HG03066 (cell line): ENCODE results near the gene DNAH8.

Experiments used
- ATAC-seq: cut with Tn5 transposase; IDR thresholded peaks from one replicate; pipeline ENCODE4 v1.9.1; 2021; ENCODE audit warnings: low read depth; ENCODE audit not compliant: unreplicated experiment

Gene DNAH8

DNA sequence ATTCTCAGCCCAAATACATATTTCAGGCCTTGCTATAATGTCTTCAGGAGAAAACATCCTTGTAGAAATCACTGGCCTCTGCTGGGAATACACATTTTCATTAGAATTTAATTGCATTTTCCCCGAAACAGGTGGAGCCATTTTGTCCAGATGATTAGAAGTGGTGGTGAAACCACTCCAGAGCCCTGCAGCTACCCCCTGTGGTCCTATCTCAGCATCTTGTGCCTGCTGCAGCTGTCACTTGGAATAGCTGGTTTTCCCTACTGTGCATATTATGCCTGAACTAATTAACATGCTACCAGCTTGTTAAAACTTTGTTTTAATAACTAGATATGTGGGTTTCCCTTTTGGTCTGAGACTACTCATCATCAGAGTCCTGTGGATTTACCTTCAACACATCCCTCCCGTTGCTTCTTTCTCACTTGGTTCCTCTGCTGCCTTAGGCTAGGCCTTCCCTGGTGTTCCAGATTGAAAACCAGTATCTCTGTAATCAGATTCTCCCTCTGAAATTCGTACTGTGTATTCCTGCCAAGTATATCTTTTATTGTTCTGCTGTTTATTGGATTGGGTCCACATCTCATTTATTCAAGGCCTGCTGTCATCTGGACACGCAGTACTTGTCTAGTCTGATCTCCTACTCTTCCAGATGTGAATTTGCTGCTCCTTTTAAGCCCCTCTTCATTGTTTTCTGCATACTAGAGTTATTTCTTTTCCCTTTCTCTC, 15.2 kb downstream of the DNAH8 start:
- no peak for ATAC-seq

DNA sequence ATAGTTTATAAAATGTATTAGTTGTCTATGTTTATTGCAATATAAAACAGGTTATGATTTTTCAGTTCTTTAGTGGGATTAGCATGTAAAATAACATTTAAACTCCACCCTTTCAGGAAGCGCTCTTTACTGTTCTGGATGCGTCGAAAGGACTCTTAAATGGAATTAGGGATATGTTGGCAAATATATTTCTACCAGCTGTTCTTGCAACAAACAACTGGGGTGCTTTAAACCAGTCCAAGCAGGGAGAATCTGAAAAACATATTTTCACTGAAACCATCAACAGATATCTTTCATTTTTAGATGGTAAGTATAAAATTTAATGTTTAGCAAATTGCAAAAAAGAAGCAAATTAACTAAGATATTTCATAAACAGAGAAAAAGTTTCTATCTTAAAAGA, 21.8 kb downstream of the DNAH8 start:
- no peak for ATAC-seq

DNA sequence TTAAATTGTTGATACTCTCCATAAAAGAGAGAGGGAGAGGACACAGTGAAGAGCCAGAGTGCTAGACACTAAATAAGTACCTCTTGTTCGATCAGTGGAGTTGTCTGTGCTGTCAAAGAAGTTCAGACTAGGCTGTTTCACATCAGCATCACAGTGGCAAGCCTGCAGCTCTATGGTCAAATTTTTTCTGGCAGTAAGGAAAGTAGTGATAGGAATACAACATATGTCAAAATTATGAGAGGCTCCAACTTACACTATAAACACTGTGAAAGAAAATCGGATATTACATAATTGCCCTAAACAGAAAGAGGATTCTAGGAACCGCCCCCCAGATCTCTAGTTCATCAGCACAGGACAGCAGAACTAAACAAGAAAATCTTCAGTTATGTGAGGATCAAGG, 23.1 kb downstream of the DNAH8 start:
- no peak for ATAC-seq

DNA sequence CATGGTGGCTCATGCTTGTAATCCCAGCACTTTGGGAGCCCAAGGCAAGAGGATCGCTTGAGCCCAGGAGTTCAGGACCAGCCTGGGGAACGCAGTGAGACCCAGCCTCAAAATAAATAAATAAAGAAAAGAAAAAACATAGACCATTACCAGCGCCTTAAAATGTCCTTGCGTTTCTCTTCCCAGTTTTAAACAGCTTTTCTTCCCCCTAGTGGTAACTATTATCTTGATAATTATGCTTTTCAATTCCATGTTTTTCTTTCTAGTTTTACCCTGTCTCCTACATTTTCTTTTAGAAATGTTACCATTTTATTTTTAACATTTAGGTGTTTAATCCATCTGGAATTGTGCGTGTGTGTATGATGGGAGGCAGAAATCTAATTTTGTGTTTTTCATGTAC, 24.4 kb downstream of the DNAH8 start:
- no peak for ATAC-seq

DNA sequence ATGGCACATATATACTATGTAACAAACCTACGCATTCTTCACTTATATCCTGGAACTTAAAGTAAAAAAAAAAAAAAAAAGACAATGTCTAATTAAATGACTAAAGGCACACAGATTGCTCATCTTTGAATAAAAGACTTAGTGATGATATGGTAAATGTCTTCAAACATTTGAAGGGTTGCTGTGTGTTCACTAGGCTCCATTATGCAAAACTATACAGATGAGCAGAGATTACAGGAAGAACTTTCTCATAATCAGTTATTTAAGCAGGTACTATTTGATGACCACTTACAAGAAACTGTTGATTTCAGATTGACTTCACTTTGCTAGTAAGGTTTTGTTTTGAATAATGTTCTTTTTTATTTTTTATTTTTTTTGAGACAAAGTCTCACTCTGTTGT, 34.4 kb downstream of the DNAH8 start:
- no peak for ATAC-seq

DNA sequence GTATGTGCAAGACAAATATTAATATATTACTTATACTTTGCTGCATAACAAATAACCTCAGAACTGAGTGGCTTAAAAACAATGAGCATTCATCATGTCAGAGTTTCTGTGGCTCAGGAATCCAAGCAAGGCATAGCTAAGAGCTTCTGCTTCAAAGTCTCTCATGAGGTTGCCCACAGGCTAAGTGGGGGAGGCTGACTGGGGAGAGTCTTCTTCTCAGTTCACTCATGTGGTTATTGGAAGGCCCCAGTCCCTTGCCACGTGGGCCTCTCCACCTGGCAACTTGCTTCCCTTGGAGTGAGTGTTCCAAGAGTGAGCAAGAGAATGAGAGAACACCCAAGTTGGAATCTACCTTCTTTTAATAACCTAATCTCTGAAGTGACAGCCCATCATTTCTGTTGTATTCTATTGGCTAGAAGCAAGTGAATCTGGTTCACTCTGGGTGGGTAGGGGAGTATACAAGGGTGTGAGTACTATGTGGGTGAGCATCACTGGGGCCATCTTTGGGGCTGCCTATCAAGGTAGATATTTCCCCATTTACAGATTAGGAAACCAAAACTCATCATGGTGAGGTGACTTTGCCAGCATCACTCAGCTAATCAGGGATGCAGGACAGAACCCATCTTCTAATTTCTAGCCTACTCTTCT, 36.0 kb downstream of the DNAH8 start:
- no peak for ATAC-seq

DNA sequence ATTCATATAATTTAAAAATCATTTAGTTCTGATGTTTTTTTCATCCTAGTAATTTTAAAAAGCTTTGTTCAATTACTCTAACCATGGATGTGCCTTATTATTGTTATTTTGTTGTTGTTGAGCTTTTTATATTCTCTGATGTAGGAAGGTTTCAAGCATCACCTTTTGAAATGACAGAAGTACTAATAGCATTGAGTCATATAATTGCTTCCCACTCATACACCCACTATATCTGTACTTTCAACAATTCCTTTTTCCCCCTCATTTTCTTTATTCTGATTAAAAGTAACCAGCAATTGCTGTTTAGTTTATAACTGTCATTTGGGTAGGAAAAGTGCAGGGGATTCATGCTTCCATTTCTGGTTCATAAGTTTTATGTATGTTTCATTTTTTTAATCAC, 38.6 kb downstream of the DNAH8 start:
- no peak for ATAC-seq

DNA sequence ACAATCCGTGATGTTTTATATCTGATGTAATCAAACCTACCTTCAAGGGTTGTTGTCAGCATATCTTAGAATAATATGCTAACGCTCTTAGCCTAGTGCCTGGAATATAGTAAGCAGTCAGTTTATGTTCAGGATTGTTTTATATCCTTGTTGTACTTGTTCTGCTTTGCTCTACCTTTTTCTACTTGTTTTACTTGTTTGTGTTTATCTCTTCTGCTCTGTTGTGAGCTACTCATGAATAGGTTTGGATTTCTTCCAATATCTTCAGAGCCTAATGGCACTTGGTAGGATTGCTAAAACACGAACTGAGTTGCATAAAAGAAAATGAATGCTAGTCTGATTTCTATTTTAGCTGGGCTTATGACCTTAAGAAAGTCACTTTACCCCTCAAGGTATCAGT, 40.1 kb downstream of the DNAH8 start:
- no peak for ATAC-seq

DNA sequence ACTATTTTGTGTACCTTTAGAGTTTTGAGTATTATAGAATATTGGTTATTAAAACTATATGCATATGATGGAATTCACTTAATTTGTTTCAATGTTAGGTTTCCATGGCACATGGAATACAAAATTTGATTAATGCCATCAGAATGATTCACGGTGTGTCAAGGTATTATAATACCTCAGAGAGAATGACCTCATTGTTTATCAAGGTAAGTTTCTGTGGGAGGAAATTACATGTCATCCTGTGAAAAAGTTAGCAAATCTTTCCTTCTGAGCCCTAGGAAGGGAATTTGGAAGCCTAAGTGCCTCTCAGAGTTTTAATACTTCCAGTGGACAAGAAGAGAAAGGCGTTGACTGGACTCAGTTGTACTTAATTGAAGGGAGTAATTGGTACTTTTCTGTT, 40.8 kb downstream of the DNAH8 start:
- ATAC-seq = no peak

DNA sequence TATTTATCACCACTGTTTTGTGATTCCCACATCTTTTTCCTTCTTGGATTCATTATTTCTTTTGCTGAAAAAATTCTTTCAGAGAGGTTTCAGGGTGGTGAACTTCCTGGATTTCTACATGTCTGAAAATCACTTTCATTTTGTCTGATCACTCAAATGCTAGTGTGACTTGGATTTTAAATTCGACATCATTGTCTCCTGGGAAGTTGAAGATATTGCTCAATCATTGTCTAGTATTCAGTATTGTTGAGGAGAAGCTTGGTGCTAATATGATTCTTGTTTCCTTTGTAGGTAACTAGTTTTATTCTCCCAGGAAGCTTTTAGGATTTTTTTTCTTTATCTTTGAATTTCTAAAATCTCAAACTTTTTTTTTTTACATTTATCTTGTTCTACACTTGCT, 45.0 kb downstream of the DNAH8 start:
- no peak for ATAC-seq

DNA sequence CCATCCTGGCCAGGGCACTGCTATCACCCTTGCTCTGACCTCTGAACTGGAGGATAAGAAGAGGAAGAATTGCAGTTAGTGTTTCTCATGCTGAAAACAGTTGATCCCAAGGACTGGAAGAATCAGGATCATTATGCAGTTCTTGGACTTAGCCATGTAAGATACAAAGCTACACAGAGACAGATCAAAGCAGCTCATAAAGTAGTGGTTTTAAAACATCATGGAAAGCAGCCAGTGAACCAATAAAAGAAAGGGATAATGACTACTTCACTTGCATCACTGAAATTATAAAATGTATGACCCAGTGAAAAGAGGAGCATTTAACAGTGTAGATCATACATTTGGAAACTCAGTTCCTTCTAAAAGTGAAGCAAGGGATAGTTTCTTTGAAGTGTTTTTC, 47.7 kb downstream of the DNAH8 start:
- no peak for ATAC-seq

DNA sequence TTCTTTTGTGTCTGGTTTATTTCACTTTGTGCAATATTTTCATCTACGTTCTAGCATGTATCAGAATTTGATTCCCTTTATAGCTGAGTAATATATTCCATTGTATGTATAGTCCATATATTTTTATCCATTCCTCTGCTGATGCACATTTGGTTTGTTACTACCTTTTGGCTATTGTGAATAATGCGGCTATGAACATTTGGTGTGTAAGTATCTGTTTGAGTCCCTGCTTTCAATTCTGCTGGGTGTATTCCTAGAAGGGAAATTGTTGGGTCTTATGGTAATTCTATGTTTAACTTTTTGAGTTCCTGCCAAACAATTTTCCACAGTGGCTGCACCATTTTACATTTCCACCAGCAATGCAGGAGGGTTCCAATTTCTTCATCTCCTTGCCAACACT, 52.4 kb downstream of the DNAH8 start:
- no peak for ATAC-seq

DNA sequence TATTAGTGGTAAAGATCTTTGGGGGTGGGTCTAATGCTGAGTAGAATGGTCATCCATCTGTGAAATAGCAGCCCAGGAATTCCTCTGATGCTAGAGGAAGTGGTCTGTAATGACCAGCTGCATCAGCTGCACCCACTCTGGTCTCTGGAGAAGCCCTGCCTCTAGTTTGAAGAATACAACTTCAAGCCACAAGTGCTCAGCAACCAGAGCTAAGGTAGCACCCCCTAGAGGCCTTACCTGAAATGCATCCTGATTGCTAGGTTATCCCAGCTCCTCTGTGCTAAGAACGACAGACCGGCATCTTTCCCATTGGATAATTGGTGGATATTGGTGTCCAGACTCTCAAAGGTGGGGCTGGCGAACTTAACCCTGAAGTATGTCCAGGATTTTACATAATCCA, 58.2 kb downstream of the DNAH8 start:
- no peak for ATAC-seq

DNA sequence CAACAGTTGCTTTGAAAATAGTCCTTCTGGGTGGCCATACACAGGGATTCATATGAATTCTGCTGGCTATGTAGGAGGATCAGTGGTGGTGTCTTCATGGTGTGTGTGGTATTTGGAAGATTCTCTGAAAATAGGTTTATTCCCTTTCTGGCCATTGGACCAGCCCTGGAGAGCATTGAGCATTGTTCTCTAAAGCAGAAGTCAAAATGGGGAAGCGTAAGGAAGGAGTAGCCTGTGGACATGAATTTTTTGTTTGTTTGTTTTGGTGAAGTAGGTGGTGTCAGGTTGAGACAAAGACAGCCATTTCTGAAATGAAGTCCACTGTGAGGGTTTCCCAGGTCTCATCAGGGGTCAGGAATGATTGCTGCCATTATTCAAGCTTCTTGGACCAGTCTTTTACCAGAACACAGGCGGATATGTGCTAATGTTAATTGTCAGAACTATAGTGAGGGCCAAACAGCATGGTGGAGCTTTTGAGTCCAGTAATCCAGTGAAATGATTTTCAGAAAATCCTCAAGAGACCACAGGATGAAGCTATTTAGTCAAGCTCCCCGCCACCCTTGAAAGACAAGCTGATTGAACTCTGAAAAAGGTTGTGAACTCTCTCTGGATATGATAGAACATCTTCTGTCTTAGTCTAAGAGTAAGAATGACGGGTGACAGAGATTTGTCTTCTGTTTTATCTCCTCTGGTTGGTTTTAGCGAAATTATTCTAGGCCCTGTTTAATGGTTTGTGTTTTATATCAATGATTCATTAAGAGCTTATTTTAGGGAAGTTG, 60.0 kb downstream of the DNAH8 start:
- ATAC-seq = no peak

DNA sequence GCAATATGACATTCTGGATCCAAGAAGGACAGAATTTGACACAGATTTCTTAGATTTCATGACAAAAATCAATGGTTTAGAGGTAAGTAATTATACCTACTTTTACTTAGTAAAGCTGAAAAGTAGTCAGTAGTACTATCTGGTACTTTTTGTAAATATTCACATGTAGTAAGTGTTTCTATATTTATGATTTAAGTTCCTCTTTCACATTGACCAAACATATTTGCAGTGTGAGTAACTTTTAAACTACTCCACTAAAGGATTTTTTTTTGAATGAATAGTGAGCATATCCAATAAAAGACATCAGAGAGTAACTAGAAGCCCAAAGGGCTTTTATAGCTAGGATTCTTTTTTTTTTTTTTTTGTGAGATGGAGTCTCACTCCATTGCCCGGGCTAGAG, 60.8 kb downstream of the DNAH8 start:
- peak; percentile 70 for ATAC-seq

DNA sequence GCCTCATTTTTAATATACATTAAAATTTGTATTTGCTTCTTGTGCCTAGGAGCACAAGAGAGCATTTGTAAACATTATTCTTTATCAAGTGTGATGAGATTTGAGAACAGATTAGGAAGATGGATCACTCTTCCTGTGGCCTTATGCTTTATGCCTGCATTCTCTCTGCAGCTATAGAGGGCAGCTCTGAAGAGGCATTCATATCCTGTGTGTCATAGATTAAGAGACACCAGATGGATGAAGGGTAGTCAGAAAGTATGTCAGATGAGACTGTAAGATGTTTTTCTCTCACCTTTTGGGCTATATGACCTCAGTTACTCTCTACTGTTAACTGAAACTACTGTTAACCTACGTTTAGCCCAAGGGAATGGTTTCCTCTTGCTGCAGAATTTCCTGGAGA, 61.4 kb downstream of the DNAH8 start:
- no peak for ATAC-seq

DNA sequence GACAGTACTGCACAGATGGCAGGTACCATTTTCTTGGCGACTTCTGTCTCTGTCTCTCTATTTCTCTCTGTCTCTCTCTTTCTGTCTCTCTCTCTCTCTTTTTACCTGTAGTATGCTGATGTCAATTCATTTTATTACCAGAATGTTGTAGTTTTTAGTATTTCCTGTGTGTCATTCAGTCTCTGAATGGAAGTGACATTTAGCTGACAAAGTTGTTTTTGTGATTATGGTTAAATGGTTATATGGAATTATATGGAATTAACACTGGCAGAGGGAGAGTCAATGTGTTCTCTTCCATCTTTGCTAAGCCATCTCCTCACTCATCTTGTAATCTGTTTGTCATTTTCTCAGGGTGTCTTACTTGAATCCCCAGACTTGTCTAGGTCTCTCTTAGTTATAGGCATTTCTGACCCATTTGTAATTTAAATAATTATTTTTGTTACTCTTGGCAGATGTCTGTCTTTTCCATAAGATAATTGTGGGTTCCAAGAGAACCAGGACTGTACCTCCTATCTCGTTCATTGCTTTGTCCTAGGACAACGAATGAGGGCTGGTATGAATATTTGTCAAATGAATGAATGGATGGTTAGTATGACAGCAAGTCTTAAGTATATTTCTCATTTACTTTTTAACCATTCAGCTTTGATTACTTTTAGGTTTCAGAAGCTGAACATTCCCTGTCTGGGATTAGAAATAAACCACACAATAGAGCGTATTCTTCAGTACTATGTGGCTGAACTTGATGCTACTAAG, 64.4 kb downstream of the DNAH8 start:
- ATAC-seq = no peak

DNA sequence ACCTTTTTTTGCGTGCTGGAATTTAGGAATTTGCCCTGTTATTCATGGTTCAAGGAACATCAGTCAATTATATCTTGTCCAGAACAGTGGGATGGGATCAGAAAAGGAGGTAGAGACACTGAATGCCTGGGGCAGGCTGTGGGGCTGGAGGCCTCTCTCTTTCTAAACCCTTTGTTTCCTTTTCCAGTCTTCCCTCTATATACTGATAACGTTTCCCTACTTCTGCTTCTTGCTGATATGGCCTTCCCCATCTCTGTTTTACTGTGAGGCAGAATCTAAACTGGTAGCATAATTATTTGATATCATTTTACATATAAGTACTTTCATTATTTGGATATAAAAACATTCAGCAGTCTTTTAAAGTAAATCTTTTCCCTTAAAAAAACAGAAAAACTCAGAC, 67.5 kb downstream of the DNAH8 start:
- no peak for ATAC-seq

DNA sequence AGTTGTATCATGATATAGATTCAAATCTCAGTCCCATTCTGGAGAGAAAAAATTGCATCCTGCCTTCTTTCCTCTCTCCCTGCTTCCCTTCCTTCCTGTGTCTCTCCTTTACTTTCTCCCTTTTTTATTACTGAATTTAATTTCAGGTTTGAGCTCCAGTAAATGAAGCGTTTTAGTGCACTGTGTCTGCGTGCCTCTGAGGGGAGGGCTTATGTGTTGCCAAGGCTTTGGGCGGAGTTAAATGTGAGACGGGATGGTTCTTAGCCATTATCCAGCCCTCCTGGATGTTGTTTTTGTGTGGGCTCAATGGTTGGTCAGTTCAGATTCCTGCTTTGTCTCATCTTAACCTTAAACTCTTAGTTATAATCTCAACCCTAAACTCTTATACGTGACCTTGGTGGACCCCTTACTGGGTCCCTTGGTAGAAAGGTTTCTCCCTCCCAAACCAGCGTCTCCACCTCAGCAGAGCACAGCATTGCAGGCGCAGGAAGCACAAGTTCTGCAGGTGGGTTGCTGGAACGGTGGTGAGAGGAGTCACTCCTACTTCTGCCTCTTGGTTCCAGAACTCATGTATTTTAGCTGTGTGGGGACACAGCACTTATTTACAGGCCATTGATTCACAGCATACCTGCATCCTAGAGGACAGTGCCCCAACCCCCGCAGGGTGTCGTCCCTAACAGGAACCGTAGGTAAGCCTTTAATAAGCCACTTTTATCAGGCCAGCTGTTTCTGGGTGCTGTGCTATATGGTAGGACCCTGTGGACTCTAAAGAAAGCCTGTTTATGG, 68.5 kb downstream of the DNAH8 start:
- no peak for ATAC-seq

DNA sequence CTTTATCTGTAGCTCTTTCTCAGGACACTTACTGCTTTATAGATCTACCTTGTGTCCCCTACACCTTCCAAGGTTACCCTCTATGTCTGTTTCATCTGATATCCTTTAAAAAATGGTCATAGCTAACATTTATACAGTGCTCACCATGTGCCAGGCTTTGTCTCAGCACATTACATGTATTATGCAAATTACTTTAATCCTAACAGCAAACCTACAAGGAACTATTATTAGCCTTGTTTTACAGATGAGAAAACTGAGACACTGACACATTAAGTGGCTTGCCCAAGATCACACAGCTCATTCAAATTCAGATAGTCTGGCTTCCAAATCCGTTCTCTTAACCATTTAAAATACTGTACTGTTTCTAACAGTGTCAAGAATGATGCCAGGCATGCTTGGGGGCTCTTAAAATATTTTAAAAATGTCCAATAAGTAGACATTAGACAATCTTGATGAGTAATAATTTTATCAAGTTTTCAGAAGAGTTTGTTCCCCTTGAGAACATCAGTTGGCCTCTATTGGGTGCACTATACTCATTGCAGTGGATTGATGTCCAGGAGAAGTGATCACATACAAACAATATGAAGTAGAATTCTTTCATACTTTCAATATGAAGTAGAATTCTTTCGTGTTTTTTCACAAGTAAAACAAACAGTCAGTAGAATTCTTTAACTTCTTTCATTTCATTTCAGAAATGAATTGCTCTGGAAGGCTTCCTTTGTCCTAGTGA, 69.6 kb downstream of the DNAH8 start:
- no peak for ATAC-seq
